Measurements from ENCODE around the gene ETV5.

The ETV5 gene

DNA sequence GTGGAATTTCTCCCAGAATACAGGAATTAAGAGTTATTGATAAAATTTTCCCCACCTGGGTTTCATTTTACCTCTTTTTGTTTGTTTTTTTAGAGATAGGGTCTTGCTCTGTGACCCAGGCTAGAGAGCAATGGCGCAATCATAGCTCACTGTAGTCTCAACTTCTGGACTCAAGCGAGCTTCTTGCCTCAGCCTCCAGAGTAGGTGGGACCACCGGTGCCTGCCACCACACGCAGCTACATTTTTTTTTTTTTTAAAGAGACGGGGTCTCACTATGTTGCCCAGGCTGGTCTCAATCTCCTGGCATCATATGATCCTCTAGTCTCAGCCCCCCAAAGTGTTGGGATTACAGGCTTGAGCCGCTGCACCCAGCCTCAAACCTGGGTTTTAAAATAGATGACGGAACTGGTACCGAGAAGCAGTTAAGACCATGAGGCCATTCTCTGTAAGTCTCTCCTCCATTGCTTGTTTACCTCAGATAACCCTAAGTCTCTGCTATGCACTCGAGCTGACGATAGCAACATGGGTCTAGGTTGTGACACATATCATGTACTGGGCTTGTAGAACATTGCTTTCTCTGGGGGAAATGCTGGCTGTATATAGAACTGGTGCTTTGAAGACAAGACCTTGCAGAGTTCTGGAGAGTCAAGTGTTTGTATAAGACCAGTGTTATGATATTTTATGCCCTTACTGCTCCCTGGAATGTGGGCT, 16.4 kb downstream of the ETV5 start:
- Histone ChIP-seq H3K36me3 (ENCODE audit: insufficient read depth) (no peaks in the 10 kb centered on the region), H3K4me3 (IDR thresholded peaks at IDR 0.05; ENCODE audit: insufficient read depth, low read depth, low read length) (no peak overlapping the region), H3K79me2 (ENCODE audit: insufficient read depth, low read depth) (no peaks in the 10 kb centered on the region), H3K9ac (no peak overlapping the region), H3K4me1 (ENCODE audit: low read depth, poor library complexity, severe bottlenecking) (peaks cover 6% of the 10 kb centered on the region), H3K27ac (no peak overlapping the region), H4K20me1 (ENCODE audit: insufficient read depth) (no peaks in the 10 kb centered on the region), H3K4me2 (no peak overlapping the region), H2AFZ (ENCODE audit: low read depth) (no peak overlapping the region), H3K27me3 (ENCODE audit: insufficient read depth, low read depth) (no peaks in the 10 kb centered on the region)
- TF ChIP-seq, protein P1, sequence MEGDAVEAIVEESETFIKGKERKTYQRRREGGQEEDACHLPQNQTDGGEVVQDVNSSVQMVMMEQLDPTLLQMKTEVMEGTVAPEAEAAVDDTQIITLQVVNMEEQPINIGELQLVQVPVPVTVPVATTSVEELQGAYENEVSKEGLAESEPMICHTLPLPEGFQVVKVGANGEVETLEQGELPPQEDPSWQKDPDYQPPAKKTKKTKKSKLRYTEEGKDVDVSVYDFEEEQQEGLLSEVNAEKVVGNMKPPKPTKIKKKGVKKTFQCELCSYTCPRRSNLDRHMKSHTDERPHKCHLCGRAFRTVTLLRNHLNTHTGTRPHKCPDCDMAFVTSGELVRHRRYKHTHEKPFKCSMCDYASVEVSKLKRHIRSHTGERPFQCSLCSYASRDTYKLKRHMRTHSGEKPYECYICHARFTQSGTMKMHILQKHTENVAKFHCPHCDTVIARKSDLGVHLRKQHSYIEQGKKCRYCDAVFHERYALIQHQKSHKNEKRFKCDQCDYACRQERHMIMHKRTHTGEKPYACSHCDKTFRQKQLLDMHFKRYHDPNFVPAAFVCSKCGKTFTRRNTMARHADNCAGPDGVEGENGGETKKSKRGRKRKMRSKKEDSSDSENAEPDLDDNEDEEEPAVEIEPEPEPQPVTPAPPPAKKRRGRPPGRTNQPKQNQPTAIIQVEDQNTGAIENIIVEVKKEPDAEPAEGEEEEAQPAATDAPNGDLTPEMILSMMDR (conservative IDR thresholded peaks at IDR 0.05; ENCODE audit: low read depth, low read length): no peak

DNA sequence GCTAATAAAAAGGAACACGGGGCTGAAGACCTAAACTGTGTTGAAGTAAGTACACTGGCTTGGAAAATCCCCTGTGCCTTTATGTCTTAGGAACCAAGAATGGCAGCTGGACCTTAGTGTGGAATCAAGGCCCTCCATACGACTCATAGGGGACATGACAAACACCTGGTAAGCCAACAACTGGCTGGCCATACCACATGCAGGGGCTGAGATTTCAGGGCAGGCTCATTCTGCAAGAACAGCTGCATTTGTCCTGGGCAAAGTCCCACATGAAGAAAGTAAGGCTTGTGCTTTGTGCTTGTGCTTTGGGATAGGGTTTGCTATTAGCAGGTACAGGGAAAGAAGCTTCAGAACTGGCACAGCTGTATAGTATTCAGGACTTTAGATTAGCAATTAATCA, 18.0 kb downstream of the ETV5 start:
- no peaks in the 10 kb centered on the region for H4K20me1 ChIP-seq (ENCODE audit: insufficient read depth)
- H3K36me3 ChIP-seq (ENCODE audit: insufficient read depth): no peaks in the 10 kb centered on the region
- H3K4me3 ChIP-seq (IDR thresholded peaks at IDR 0.05; ENCODE audit: insufficient read depth, low read depth, low read length): no peak overlapping the region
- H3K9ac ChIP-seq: no peak overlapping the region
- no peak overlapping the region for H2AFZ ChIP-seq (ENCODE audit: low read depth)
- no peaks in the 10 kb centered on the region for H3K79me2 ChIP-seq (ENCODE audit: insufficient read depth, low read depth)
- H3K27ac ChIP-seq: no peak overlapping the region
- no peaks in the 10 kb centered on the region for H3K27me3 ChIP-seq (ENCODE audit: insufficient read depth, low read depth)
- TF ChIP-seq, protein P1 (conservative IDR thresholded peaks at IDR 0.05; ENCODE audit: low read depth, low read length): no peak
- H3K4me2 ChIP-seq: no peak overlapping the region
- H3K4me1 ChIP-seq (ENCODE audit: low read depth, poor library complexity, severe bottlenecking): no peaks in the 10 kb centered on the region

DNA sequence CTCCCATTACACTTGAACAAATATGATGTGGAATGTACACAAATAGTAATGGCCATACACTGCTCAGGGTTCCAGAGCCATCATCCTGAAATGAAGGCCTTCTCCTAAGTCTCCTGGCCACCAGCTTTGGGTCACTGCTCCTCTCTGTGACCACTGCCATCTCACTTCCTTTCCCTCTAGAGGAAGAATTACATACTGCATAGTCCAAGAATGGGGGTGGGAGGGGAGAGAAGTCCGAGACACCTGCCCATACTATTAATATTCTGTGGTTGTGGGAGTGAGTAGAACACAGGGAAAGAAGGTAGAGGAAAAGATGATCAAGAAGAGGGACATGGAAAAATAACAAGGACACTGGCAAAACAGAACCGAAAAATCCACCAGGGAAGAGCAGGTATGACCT, 20.6 kb downstream of the ETV5 start:
- Histone ChIP-seq H3K4me1 (ENCODE audit: low read depth, poor library complexity, severe bottlenecking) (no peaks in the 10 kb centered on the region), H2AFZ (ENCODE audit: low read depth) (no peak overlapping the region), H3K79me2 (ENCODE audit: insufficient read depth, low read depth) (no peaks in the 10 kb centered on the region), H3K9ac (no peak overlapping the region), H3K27ac (no peak overlapping the region), H3K4me2 (no peak overlapping the region), H3K4me3 (IDR thresholded peaks at IDR 0.05; ENCODE audit: insufficient read depth, low read depth, low read length) (no peak overlapping the region), H3K27me3 (ENCODE audit: insufficient read depth, low read depth) (no peaks in the 10 kb centered on the region), H4K20me1 (ENCODE audit: insufficient read depth) (no peaks in the 10 kb centered on the region), H3K36me3 (ENCODE audit: insufficient read depth) (no peaks in the 10 kb centered on the region)
- TF ChIP-seq, protein P1 (conservative IDR thresholded peaks at IDR 0.05; ENCODE audit: low read depth, low read length): no peak

DNA sequence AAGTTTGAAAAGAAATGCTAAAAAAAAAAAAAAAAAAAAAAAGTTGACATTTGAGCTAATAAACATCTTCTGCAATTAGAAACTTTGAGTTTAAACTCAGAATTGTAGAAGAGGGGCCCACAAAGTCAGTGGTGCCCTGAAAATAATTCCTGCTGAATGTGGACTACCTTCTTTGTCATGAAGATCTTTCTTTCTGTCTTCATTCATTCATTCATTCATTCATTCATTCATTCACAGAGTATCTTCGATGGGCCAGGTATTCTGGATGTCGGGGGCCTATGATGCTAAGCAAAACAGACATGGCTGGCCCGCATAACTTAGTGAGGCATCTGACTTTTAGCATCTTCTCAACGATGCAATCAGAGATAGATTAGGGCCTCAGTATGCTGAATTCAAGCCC, 24.6 kb downstream of the ETV5 start:
- no peaks in the 10 kb centered on the region for H3K36me3 ChIP-seq (ENCODE audit: insufficient read depth)
- no peak overlapping the region for H3K4me3 ChIP-seq (IDR thresholded peaks at IDR 0.05; ENCODE audit: insufficient read depth, low read depth, low read length)
- H3K4me2 ChIP-seq: no peak overlapping the region
- H3K4me1 ChIP-seq (ENCODE audit: low read depth, poor library complexity, severe bottlenecking): no peaks in the 10 kb centered on the region
- H3K27ac ChIP-seq: no peak overlapping the region
- H2AFZ ChIP-seq (ENCODE audit: low read depth): no peak overlapping the region
- H3K27me3 ChIP-seq (ENCODE audit: insufficient read depth, low read depth): no peaks in the 10 kb centered on the region
- TF ChIP-seq, protein P1 (conservative IDR thresholded peaks at IDR 0.05; ENCODE audit: low read depth, low read length): no peak
- no peaks in the 10 kb centered on the region for H4K20me1 ChIP-seq (ENCODE audit: insufficient read depth)
- H3K9ac ChIP-seq: no peak overlapping the region
- no peaks in the 10 kb centered on the region for H3K79me2 ChIP-seq (ENCODE audit: insufficient read depth, low read depth)
